K562 (cell line): ENCODE measurements around the gene USP32. TPM values are rescaled to one million over a fixed set of nuclear protein-coding genes. Genes with fewer than 3 reads are reported as not detected.
A peak's percentile ranks its signal among the peaks of the same experiment; 100 is the strongest.

ENCODE experiments used
- ATAC-seq: fragments of 200-7000 bp; cut with Tn5 transposase; 3 replicates; pipeline ENCODE4 v1.9.1; 2020; ENCODE audit warnings: moderate library complexity
- BruUV-seq: library from RNA; stranded (reverse); fragments of 400-500 nt; replicated peaks from 2 replicates; lab custom pipeline; 2021; lab: Mats Ljungman, UMichigan
- CTCF ChIA-PET: fragments of 300-600 bp; formaldehyde crosslinking; extraction: SDS; loops from one replicate; lab custom pipeline; 2021; ENCODE audit warnings: low intra/inter-chr PET ratio; lab: Yijun Ruan, JAX
- POLR2A ChIA-PET: fragments of 300-600, 350-650 bp; sonication (Branson Sonifier 250); formaldehyde crosslinking; extraction: SDS; loops from one replicate; lab custom pipeline; 2021; ENCODE audit warnings: antibody characterized with exemption, inconsistent platforms; lab: Yijun Ruan, JAX
- DNase-seq, 4 experiments: peaks; one replicate each; pipeline versions ENCODE4 v3.0.0 to v3.0.0-alpha.2; 2011 to 2018; ENCODE audit warnings: low spot score in 3 of 4, mixed read lengths in 3 of 4; ENCODE audit errors: extremely low read depth in 1 of 4
- FAIRE-seq: peaks from 2 replicates; lab custom pipeline; 2011; peaks lifted over from hg19 to GRCh38; lab: Jason Lieb, UNC
- H2AFZ ChIP-seq: 2 replicates; pipeline ENCODE4 v1.6.0; 2011; ENCODE audit warnings: low read depth, low read length, control low read depth, inconsistent platforms
- H3K27ac ChIP-seq: fragments of 200-600 bp; 3 replicates; pipeline ENCODE4 v1.8.0; 2011; ENCODE audit warnings: low read depth, mild to moderate bottlenecking, control low read depth, inconsistent platforms, low read length, moderate library complexity, mixed read lengths; ENCODE audit errors: extremely low read depth
- H3K27me3 ChIP-seq, 2 experiments: fragments of 300-600 bp in 1 of 2; 2 replicates in 1 of 2; 3 replicates in 1 of 2; pipeline versions ENCODE4 v1.6.0 to v1.8.0; 2011; ENCODE audit warnings: inconsistent platforms in 2 of 2, low read length in 2 of 2, mild to moderate bottlenecking in 1 of 2, mixed read lengths in 1 of 2, moderate library complexity in 1 of 2; ENCODE audit not compliant: control insufficient read depth in 2 of 2, insufficient read depth in 2 of 2
- H3K36me3 ChIP-seq: fragments of 300-600 bp; 3 replicates; pipeline ENCODE4 v1.8.0; 2011; ENCODE audit warnings: mild to moderate bottlenecking, low read length, inconsistent platforms; ENCODE audit not compliant: control insufficient read depth, insufficient read depth
- H3K4me1 ChIP-seq, 2 experiments: fragments of 200-600 bp in 1 of 2; replicated peaks in 1 of 2; 2 replicates in 1 of 2; 3 replicates in 1 of 2; pipeline versions ENCODE4 v1.5.1 to v1.8.0; 2011; ENCODE audit warnings: inconsistent platforms in 2 of 2, low read length in 2 of 2, mild to moderate bottlenecking in 1 of 2, mixed read lengths in 1 of 2, moderate library complexity in 1 of 2; ENCODE audit not compliant: control insufficient read depth in 2 of 2, insufficient read depth in 2 of 2
- H3K4me2 ChIP-seq: 2 replicates; pipeline ENCODE4 v1.6.1; 2011; ENCODE audit warnings: low read length, control low read depth, inconsistent platforms, mixed read lengths; ENCODE audit not compliant: insufficient read depth
- H3K4me3 ChIP-seq: fragments of 200-600 bp; sonication (generic), shearing (Covaris generic); 2 replicates; pipeline ENCODE4 v1.5.1; 2016; ENCODE audit warnings: control low read depth, inconsistent platforms
- H3K79me2 ChIP-seq: fragments of 200-600 bp; 3 replicates; pipeline ENCODE4 v1.8.0; 2011; ENCODE audit warnings: low read length, inconsistent platforms; ENCODE audit not compliant: control insufficient read depth, insufficient read depth
- H3K9ac ChIP-seq, 2 experiments: 2 replicates each; pipeline versions ENCODE4 v1.6.0 to v1.6.1; 2011; ENCODE audit warnings: low read depth in 2 of 2, low read length in 2 of 2, control low read depth in 1 of 2, inconsistent platforms in 1 of 2, mild to moderate bottlenecking in 1 of 2, mixed read lengths in 1 of 2; ENCODE audit not compliant: insufficient read depth in 1 of 2
- H3K9me1 ChIP-seq: one replicate; pipeline ENCODE4 v1.6.0; 2011; ENCODE audit warnings: inconsistent platforms, mild to moderate bottlenecking, low read length, moderate library complexity; ENCODE audit not compliant: control insufficient read depth, insufficient read depth
- H3K9me3 ChIP-seq: replicated peaks from 2 replicates; pipeline ENCODE4 v1.5.1; 2011; ENCODE audit warnings: low read depth, low read length, inconsistent platforms; ENCODE audit not compliant: control insufficient read depth, insufficient read depth
- H4K20me1 ChIP-seq: replicated peaks from 2 replicates; pipeline ENCODE4 v1.6.1; 2011; ENCODE audit warnings: low read length, inconsistent platforms, mixed read lengths; ENCODE audit not compliant: control insufficient read depth, insufficient read depth
- ARID1B ChIP-seq: fragments of 450-650 bp; IDR thresholded peaks from 2 replicates; pipeline ENCODE4 v1.6.1; 2016; ENCODE audit warnings: antibody characterized with exemption, mild to moderate bottlenecking, inconsistent platforms
- ARNT ChIP-seq, 2 experiments: fragments of 450-650 bp; IDR thresholded peaks; 2 replicates each; pipeline ENCODE4 v1.6.1; 2016; ENCODE audit warnings: mild to moderate bottlenecking in 1 of 2
- CTBP1 ChIP-seq: fragments of 450-650 bp; IDR thresholded peaks from 2 replicates; pipeline ENCODE4 v1.6.1; 2016; ENCODE audit warnings: borderline replicate concordance
- GATAD2B ChIP-seq: fragments of 450-650 bp; IDR thresholded peaks from 2 replicates; pipeline ENCODE4 v1.6.1; 2017; ENCODE audit warnings: mild to moderate bottlenecking, borderline replicate concordance
- KDM2B ChIP-seq: fragments of 250-450 bp; sonication (Bioruptor Pico); IDR thresholded peaks from 2 replicates; pipeline ENCODE4 v1.8.0; 2021; ENCODE audit warnings: mild to moderate bottlenecking, moderate library complexity
- MTA3 ChIP-seq: fragments of 450-650 bp; formaldehyde crosslinking; IDR thresholded peaks from 2 replicates; pipeline ENCODE4 v1.6.1; 2017; ENCODE audit warnings: mild to moderate bottlenecking, borderline replicate concordance
- NR2C1 ChIP-seq, 2 experiments: fragments of 450-650 bp; IDR thresholded peaks; 2 replicates each; pipeline ENCODE4 v1.6.1; 2017; ENCODE audit warnings: mild to moderate bottlenecking in 2 of 2, antibody characterized with exemption in 1 of 2, inconsistent platforms in 1 of 2, missing compliant biosample characterization in 1 of 2, missing genetic modification characterization in 1 of 2
- RAD21 ChIP-seq, 2 experiments: fragments of 250-450 bp in 1 of 2; fragments of 450-650 bp in 1 of 2; sonication (Bioruptor Pico) in 1 of 2; formaldehyde crosslinking in 1 of 2; IDR thresholded peaks in 1 of 2; conservative IDR thresholded peaks in 1 of 2; 2 replicates each; pipeline versions ENCODE4 v1.4.0 to v1.8.0; 2020 to 2022; ENCODE audit warnings: mild to moderate bottlenecking in 2 of 2, moderate library complexity in 1 of 2
- RBM14 ChIP-seq: fragments of 200-400 bp; formaldehyde crosslinking; IDR thresholded peaks from 2 replicates; pipeline ENCODE4 v1.6.1; 2018; ENCODE audit warnings: low read depth, mild to moderate bottlenecking, low read length, moderate library complexity, borderline replicate concordance; ENCODE audit not compliant: insufficient read depth
- SRSF7 ChIP-seq: fragments of 200-400 bp; formaldehyde crosslinking; optimal IDR thresholded peaks from 2 replicates; pipeline ENCODE3; 2017; ENCODE audit warnings: mild to moderate bottlenecking, low read depth, low read length
- TCF3 ChIP-seq: sonication (generic); formaldehyde crosslinking; IDR thresholded peaks from 2 replicates; pipeline ENCODE4 v1.4.0; 2020; ENCODE audit warnings: mild to moderate bottlenecking, missing genetic modification reagents
- ZNF121 ChIP-seq: sonication (generic); formaldehyde crosslinking; conservative IDR thresholded peaks from 2 replicates; pipeline ENCODE4 v1.8.0; 2022; ENCODE audit warnings: missing genetic modification reagents
- WGBS: fragments of 100-300 bp; shearing (Covaris generic); methylation state at CpG from one replicate; pipeline ENCODE4 v1.1.6; 2016; ENCODE audit warnings: low coverage, mixed read lengths; ENCODE audit not compliant: insufficient coverage; ENCODE audit errors: missing lambda C conversion rate; 5-methylcytosine and 5-hydroxymethylcytosine counted together
- in situ Hi-C: fragments of 300-500 bp; cut with MboI; formaldehyde crosslinking; loops from 4 replicates; pipeline ENCODE4 v1.15.0; 2018; ENCODE audit warnings: inconsistent platforms, mixed read lengths
- intact Hi-C: fragments of 100-400 bp; cut with micrococcal nuclease; formaldehyde crosslinking; loops from 2 replicates; pipeline ENCODE4 v1.14.2; 2022
- polyA plus RNA-seq, 8 experiments: library from polyadenylated mRNA; depleted of rRNA in 4 of 8; stranded (reverse) in 5 of 8; unstranded in 3 of 8; fragments of >200 nt; fragmentation: Nextera tagmentation in 2 of 8; fragmentation: Illumina TruSeq in 1 of 8; extraction: Ambion mirVana in 2 of 8; extraction: Trizol in 1 of 8; gene quantifications; 2 replicates each; pipeline versions ENCODE4 v1.2.1 to v1.2.3, GENCODE V29; 2011 to 2014; ENCODE audit warnings: inconsistent platforms in 1 of 8, missing spikeins in 1 of 8
- total RNA-seq, 7 experiments: library from RNA; depleted of rRNA in 6 of 7; stranded (reverse); fragments of >200 nt in 6 of 7; fragmentation: Illumina TruSeq in 2 of 7; extraction: Trizol in 2 of 7; gene quantifications; 2 replicates each; pipeline versions ENCODE4 v1.2.1 to v1.2.3, GENCODE V29; 2011 to 2021; ENCODE audit warnings: low replicate concordance in 1 of 7
- TF ChIP-seq, protein P1 (sequence below): sonication (generic); formaldehyde crosslinking; IDR thresholded peaks from 2 replicates; pipeline ENCODE4 v1.8.0; 2022; ENCODE audit warnings: mild to moderate bottlenecking, missing genetic modification reagents
- TF ChIP-seq, protein P2 (sequence below): fragments of 250-450 bp; sonication (Bioruptor Pico); IDR thresholded peaks from 2 replicates; pipeline ENCODE4 v1.4.0; 2020
- TF ChIP-seq, protein P3 (sequence below), 3 experiments: fragments of 200-800 bp in 1 of 3; fragments of 250-450 bp in 1 of 3; fragments of 450-650 bp in 1 of 3; sonication (Bioruptor Pico) in 1 of 3; sonication (Bioruptor generic) in 1 of 3; formaldehyde crosslinking in 1 of 3; IDR thresholded peaks; 2 replicates each; pipeline versions ENCODE4 v1.6.1 to v1.8.0; 2016 to 2022; ENCODE audit warnings: mild to moderate bottlenecking in 2 of 3, missing genetic modification characterization in 2 of 3, missing compliant biosample characterization in 1 of 3, moderate library complexity in 1 of 3

Gene USP32
- total and polyA plus RNA-seq, 9 of the 15 experiments (the other 6 are each of a cell fraction or from before 2014, with no cell fraction given) = 18.0 to 69.3 (median 47.1) TPM

DNA sequence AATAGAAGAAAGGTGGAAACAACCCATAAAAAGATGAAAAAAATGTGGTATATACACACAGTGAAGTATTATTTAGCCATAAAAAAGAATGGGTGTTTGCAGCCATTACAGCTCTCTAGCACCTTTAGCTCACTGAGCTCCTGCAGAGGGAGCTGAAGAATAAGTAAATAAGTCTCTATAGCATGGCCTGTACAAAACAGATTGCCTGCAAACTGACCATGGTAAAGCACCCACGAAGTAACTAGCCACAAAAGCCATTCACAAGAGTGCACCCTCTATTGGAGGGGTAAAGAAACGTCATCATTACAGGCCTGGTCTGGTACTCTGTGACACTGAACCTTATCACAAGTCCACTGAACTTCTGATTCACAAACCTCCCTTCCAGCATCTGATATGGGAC lies 76.3 kb downstream of the USP32 start:
- Histone ChIP-seq H3K9me1 (no peaks in the 10 kb centered on the region), H3K27ac (no peak overlapping the region), H2AFZ (no peak overlapping the region), H3K4me1 (no peaks in the 10 kb centered on the region; a peak in 1 of 5 replicates), H4K20me1 (peaks cover 7% of the 10 kb centered on the region), H3K4me3 (no peak overlapping the region), H3K9ac (no peak overlapping the region), H3K36me3 (peaks cover 4% of the 10 kb centered on the region; the same call in 1 of the 3 replicates), H3K79me2 (peaks cover 89% of the 10 kb centered on the region), H3K9me3 (no peaks in the 10 kb centered on the region), H3K27me3 (no peaks in the 10 kb centered on the region), H3K4me2 (no peak overlapping the region)
- DNase-seq (peak; percentile 25 to 63 (median 39)), FAIRE-seq (peak; percentile 78), ATAC-seq (peak; percentile 93)
- 30% methylated on average over 2 of the region's 2 CpGs for WGBS
- POLR2A ChIA-PET = no interaction called here
- intact Hi-C loops = loop anchor here (2.0 kb wide), 1 partner anchor 121 kb away; no protein-coding TSS in a partner anchor
- in situ Hi-C loops = no loop called here
- CTCF ChIA-PET = interaction anchor here (0.6 to 1.7 kb wide), 3 partner anchors 120 to 327 kb away, joined by 3 to 9 read pairs (median 4); no protein-coding TSS in a partner anchor
- no TSS peak for BruUV-seq
- TF ChIP-seq SRSF7 (no peak), ZNF121 (CRISPR knock-in tag) (peak; percentile 70), GATAD2B (peak; percentile 35; the same call in 1 of the 2 replicates), MTA3 (peak; percentile 94), RAD21 (CRISPR knock-in tag; conservative IDR thresholded peaks at IDR 0.05 in 1 of 2, IDR thresholded peaks at IDR 0.05 in 1 of 2) (peak in 1 of 2 experiments; percentile 53; a peak in 2 of 4 replicates), ARNT (IDR thresholded peaks at IDR 0.05) (0 out of 4 replicates have a peak, but pooled peaks of 1 of the 2 experiments have one; percentile 27), RBM14 (no peak), KDM2B (no peak), NR2C1 (IDR thresholded peaks at IDR 0.05) (no peak), NR2C1 (tag; IDR thresholded peaks at IDR 0.05) (0 out of 2 replicates have a peak, but pooled peaks have one; percentile 12), CTBP1 (peak; percentile 49; the same call in 1 of the 2 replicates), ARID1B (0 out of 2 replicates have a peak, but pooled peaks have one; percentile 26), TCF3 (0 out of 2 replicates have a peak, but pooled peaks have one; percentile 18)
- TF ChIP-seq, protein P1, sequence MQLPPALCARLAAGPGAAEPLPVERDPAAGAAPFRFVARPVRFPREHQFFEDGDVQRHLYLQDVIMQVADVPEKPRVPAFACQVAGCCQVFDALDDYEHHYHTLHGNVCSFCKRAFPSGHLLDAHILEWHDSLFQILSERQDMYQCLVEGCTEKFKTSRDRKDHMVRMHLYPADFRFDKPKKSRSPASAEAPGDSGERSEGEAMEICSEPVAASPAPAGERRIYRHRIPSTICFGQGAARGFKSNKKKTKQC (CRISPR knock-in tag) = no peak
- TF ChIP-seq, protein P2, sequence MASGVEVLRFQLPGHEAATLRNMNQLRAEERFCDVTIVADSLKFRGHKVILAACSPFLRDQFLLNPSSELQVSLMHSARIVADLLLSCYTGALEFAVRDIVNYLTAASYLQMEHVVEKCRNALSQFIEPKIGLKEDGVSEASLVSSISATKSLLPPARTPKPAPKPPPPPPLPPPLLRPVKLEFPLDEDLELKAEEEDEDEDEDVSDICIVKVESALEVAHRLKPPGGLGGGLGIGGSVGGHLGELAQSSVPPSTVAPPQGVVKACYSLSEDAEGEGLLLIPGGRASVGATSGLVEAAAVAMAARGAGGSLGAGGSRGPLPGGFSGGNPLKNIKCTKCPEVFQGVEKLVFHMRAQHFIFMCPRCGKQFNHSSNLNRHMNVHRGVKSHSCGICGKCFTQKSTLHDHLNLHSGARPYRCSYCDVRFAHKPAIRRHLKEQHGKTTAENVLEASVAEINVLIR (CRISPR knock-in tag) = peak; percentile 46; the same call in 1 of the 2 replicates
- TF ChIP-seq, protein P3, sequence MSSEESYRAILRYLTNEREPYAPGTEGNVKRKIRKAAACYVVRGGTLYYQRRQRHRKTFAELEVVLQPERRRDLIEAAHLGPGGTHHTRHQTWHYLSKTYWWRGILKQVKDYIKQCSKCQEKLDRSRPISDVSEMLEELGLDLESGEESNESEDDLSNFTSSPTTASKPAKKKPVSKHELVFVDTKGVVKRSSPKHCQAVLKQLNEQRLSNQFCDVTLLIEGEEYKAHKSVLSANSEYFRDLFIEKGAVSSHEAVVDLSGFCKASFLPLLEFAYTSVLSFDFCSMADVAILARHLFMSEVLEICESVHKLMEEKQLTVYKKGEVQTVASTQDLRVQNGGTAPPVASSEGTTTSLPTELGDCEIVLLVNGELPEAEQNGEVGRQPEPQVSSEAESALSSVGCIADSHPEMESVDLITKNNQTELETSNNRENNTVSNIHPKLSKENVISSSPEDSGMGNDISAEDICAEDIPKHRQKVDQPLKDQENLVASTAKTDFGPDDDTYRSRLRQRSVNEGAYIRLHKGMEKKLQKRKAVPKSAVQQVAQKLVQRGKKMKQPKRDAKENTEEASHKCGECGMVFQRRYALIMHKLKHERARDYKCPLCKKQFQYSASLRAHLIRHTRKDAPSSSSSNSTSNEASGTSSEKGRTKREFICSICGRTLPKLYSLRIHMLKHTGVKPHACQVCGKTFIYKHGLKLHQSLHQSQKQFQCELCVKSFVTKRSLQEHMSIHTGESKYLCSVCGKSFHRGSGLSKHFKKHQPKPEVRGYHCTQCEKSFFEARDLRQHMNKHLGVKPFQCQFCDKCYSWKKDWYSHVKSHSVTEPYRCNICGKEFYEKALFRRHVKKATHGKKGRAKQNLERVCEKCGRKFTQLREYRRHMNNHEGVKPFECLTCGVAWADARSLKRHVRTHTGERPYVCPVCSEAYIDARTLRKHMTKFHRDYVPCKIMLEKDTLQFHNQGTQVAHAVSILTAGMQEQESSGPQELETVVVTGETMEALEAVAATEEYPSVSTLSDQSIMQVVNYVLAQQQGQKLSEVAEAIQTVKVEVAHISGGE (CRISPR knock-in tag; IDR thresholded peaks at IDR 0.05) = peak in 1 of 3 experiments; percentile 63; a peak in 1 of 6 replicates
